PFSK-1 (cell line): Measurements from ENCODE around the gene ADAP1.

Experiments
- FOXP2 ChIP-seq: optimal IDR thresholded peaks from 2 replicates; pipeline ENCODE3; 2011; ENCODE audit warnings: borderline replicate concordance, control low read depth, inconsistent platforms; ENCODE audit not compliant: insufficient read depth; ENCODE audit errors: extremely low read length, extremely low read depth
- POLR2AphosphoS5 ChIP-seq: IDR thresholded peaks from 2 replicates; pipeline ENCODE4 v1.6.1; 2012; ENCODE audit warnings: low read depth, mild to moderate bottlenecking, control low read depth, low read length, moderate library complexity
- SIN3A ChIP-seq: IDR thresholded peaks from 2 replicates; pipeline ENCODE4 v1.6.1; 2012; ENCODE audit warnings: mild to moderate bottlenecking, low read length, moderate library complexity, borderline replicate concordance; ENCODE audit not compliant: insufficient read depth
- TAF1 ChIP-seq: IDR thresholded peaks from 2 replicates; pipeline ENCODE4 v1.6.1; 2012; ENCODE audit warnings: low read length, control low read depth, borderline replicate concordance; ENCODE audit not compliant: insufficient read depth
- TF ChIP-seq, protein P1 (sequence below), 2 experiments: IDR thresholded peaks; 2 replicates each; pipeline versions ENCODE4 v1.6.1 to v1.8.0; 2011 to 2012; ENCODE audit warnings: low read depth in 2 of 2, low read length in 2 of 2, control low read depth in 1 of 2, inconsistent platforms in 1 of 2, mild to moderate bottlenecking in 1 of 2, moderate library complexity in 1 of 2; ENCODE audit not compliant: insufficient read depth in 1 of 2

ADAP1 gene

DNA sequence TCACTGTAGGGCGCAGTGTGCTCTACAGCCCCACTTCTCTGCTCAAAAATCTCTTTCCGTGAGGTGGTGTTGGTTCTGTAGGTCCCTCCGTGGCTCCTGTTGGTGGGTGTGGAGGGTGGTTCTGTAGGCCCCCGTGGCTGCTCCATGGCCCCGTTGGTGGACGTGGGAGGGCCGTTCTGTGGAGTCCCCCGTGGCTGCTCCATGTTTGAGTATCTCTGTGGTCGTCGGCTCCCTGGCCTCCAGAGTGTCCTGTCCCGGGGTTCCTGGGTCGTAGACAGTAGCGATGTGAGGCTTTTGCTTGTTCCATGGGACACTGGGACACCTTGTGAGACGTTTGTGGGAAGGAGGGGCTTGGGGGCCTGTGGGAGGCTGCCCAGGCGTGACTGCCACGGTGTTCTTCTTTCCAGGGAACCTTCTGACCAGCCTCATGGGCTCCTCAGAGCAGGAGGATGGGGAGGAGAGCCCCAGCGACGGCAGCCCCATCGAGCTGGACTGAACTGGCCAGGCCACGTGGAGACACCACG lies 59.5 kb downstream of the ADAP1 start:
- no peak for TF ChIP-seq SIN3A
- TF ChIP-seq FOXP2: no peak
- no peak for TF ChIP-seq TAF1
- no peak for TF ChIP-seq POLR2AphosphoS5
- TF ChIP-seq, protein P1, sequence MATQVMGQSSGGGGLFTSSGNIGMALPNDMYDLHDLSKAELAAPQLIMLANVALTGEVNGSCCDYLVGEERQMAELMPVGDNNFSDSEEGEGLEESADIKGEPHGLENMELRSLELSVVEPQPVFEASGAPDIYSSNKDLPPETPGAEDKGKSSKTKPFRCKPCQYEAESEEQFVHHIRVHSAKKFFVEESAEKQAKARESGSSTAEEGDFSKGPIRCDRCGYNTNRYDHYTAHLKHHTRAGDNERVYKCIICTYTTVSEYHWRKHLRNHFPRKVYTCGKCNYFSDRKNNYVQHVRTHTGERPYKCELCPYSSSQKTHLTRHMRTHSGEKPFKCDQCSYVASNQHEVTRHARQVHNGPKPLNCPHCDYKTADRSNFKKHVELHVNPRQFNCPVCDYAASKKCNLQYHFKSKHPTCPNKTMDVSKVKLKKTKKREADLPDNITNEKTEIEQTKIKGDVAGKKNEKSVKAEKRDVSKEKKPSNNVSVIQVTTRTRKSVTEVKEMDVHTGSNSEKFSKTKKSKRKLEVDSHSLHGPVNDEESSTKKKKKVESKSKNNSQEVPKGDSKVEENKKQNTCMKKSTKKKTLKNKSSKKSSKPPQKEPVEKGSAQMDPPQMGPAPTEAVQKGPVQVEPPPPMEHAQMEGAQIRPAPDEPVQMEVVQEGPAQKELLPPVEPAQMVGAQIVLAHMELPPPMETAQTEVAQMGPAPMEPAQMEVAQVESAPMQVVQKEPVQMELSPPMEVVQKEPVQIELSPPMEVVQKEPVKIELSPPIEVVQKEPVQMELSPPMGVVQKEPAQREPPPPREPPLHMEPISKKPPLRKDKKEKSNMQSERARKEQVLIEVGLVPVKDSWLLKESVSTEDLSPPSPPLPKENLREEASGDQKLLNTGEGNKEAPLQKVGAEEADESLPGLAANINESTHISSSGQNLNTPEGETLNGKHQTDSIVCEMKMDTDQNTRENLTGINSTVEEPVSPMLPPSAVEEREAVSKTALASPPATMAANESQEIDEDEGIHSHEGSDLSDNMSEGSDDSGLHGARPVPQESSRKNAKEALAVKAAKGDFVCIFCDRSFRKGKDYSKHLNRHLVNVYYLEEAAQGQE (IDR thresholded peaks at IDR 0.05; ENCODE audit: insufficient read depth in 1 of 2, low read depth in 2 of 2, low read length in 2 of 2): no peak

DNA sequence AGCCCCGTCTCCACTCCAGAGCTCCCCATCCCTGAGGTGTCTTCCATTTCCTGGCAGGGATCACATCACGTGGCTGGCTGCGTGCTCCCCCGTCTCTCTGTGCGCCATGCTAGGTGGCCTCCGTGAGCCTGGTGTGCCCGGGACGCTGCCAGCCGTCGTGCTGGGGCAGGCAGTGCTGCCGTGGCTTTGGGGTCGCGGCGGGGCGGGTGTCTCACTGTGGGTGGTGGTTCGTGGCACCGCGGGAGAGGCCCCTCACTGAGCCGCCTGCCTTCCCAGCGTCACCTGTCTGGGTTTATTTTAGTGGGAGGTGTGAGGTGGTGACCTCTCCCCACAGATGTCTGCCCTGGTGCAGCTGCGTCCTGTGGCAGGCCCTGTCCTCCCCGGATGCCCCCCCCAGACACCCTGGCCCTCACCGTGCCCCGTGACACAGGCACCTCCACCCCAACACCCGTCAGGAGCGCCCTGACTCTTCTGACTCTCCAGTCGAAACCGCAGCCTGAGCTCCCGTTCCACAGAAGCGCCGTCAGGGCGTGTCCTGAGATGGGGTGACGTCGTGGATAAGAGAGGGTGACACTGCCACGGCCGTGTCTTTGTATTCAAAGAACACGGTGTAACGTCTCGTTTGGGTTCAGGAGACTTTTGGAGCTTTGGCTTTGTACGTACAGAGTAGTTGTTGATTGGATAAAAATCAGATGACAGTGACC lies 60.2 kb downstream of the ADAP1 start:
- no peak for TF ChIP-seq SIN3A
- TF ChIP-seq POLR2AphosphoS5: no peak
- TF ChIP-seq, protein P1 (IDR thresholded peaks at IDR 0.05; ENCODE audit: insufficient read depth in 1 of 2, low read depth in 2 of 2, low read length in 2 of 2): no peak
- TF ChIP-seq FOXP2: no peak
- TF ChIP-seq TAF1: no peak

DNA sequence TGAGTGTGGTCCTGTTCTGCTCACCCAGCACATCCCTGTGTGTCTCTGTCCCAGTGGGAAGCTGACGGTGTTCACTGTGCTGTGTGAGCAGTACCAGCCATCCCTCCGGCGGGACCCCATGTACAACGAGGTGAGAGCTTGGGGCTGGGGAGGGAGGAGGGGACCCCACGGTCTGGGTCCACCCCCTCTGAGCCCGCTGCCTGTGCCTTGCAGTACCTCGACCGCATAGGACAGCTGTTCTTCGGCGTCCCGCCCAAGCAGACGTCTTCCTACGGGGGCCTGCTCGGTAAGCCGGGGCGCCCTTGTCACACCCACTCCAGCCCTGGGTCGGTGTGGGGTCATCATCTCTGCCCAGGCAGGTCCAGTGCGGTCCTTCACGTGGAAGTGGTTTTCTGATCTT lies 60.8 kb downstream of the ADAP1 start:
- no peak for TF ChIP-seq SIN3A
- no peak for TF ChIP-seq FOXP2
- TF ChIP-seq, protein P1 (IDR thresholded peaks at IDR 0.05; ENCODE audit: insufficient read depth in 1 of 2, low read depth in 2 of 2, low read length in 2 of 2): no peak
- TF ChIP-seq TAF1: no peak
- no peak for TF ChIP-seq POLR2AphosphoS5

DNA sequence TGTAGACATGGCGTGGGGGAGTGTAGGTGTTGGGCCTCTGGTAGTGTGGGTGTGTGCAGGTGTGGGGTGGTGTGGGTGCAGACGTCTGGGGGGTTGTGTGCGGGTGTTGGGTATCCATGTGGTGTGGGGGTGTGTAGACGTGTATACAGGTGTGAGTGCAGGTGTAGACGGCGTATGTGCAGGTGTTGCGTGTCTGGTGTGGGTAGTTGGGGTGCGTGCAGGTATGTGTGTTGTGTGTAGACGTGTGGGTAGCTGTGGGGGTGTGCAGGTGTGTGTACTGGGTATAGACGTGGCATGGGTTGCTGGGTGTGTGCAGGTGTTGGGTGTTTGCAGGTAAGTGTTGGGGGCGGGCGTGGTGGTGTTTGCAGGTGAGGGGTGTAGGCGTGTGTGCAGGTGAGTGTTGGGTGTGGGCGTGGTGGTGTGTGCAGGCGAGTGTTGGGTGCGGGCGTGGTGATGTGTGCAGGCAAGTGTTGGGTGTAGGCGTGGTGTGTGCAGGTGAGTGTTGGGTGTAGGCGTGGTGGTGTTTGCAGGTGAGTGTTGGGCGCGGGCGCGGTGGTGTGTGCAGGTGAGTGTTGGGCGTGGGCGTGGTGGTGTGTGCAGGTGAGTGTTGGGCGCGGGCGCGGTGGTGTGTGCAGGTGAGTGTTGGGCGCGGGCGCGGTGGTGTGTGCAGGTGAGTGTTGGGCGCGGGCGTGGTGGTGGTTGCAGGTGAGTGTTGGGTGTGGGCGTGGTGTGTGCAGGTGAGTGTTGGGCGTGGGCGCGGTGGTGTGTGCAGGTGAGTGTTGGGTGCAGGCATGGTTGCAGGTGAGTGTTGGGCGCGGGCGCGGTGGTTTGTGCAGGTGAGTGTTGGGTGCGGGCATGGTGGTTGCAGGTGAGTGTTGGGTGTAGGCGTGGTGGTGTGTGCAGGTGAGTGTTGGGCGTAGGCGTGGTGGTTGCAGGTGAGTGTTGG lies 61.6 kb downstream of the ADAP1 start:
- TF ChIP-seq POLR2AphosphoS5 (no peak), SIN3A (no peak), FOXP2 (no peak), TAF1 (no peak)
- TF ChIP-seq, protein P1 (IDR thresholded peaks at IDR 0.05; ENCODE audit: insufficient read depth in 1 of 2, low read depth in 2 of 2, low read length in 2 of 2): no peak
